Peyer's patch (tissue), 4 donors: ENCODE results near the gene ABHD6.

Source experiments
- CTCF ChIP-seq, 6 experiments: fragments of 450-650 bp in 4 of 6; fragments of 200-600 bp in 2 of 6; sonication (generic) in 1 of 6; IDR thresholded peaks; one replicate each; pipeline ENCODE4 v1.5.1; 2017 to 2019; ENCODE audit warnings: antibody characterized with exemption in 6 of 6, mild to moderate bottlenecking in 3 of 6, moderate library complexity in 1 of 6
- POLR2A ChIP-seq, 2 donors: fragments of 450-650 bp; IDR thresholded peaks; one replicate each; pipeline ENCODE4 v1.5.1; 2017; ENCODE audit warnings: antibody characterized with exemption in 2 of 2, mild to moderate bottlenecking in 2 of 2, moderate library complexity in 2 of 2

GRCh38 chr3:58190291-58190690 lies 47.3 kb upstream of the ABHD6 start:
- TF ChIP-seq CTCF (IDR thresholded peaks at IDR 0.05) (no peak), POLR2A (IDR thresholded peaks at IDR 0.05) (no peak)
